Endothelial cell of umbilical vein (primary cell): Measurements from ENCODE around the gene SPTLC3. TPM values are rescaled to one million over a fixed set of nuclear protein-coding genes. Genes with fewer than 3 reads are reported as not detected.

Source experiments
- BruUV-seq: library from RNA; stranded (reverse); fragments of 400-500 nt; replicated peaks from 2 replicates; lab custom pipeline; 2021; lab: Mats Ljungman, UMichigan
- CTCF ChIA-PET: fragments of 300-600, 350-600 bp; sonication (Branson Sonifier 250); formaldehyde crosslinking; loops from one replicate; lab custom pipeline; 2021; ENCODE audit warnings: antibody characterized with exemption, inconsistent platforms; lab: Charles Lee
- POLR2A ChIA-PET: fragments of 300-600, 350-600 bp; sonication (Branson Sonifier 250); formaldehyde crosslinking; loops from one replicate; lab custom pipeline; 2021; ENCODE audit warnings: antibody characterized with exemption, inconsistent platforms; lab: Charles Lee
- DNase-seq: peaks from one replicate; pipeline ENCODE4 v3.0.0-alpha.2; 2011; ENCODE audit warnings: low read depth, low spot score
- FAIRE-seq: peaks from 2 replicates; lab custom pipeline; 2011; peaks lifted over from hg19 to GRCh38; lab: Jason Lieb, UNC
- H2AFZ ChIP-seq: 2 replicates; pipeline ENCODE4 v1.6.0; 2012; ENCODE audit warnings: low read depth, low read length, control low read depth, inconsistent platforms
- H3K27ac ChIP-seq: 2 replicates; pipeline ENCODE4 v1.5.1; 2011; ENCODE audit warnings: low read depth, mild to moderate bottlenecking, control low read depth, low read length, moderate library complexity; ENCODE audit not compliant: insufficient read depth
- H3K27me3 ChIP-seq, 2 experiments: 2 replicates each; pipeline versions ENCODE4 v1.6.0 to v1.6.1; 2011; ENCODE audit warnings: low read length in 2 of 2, mixed read lengths in 1 of 2; ENCODE audit not compliant: control insufficient read depth in 2 of 2, insufficient read depth in 2 of 2
- H3K36me3 ChIP-seq, 2 experiments: 2 replicates in 1 of 2; 3 replicates in 1 of 2; pipeline ENCODE4 v1.5.1; 2011; ENCODE audit warnings: low read length in 2 of 2, mild to moderate bottlenecking in 1 of 2, moderate library complexity in 1 of 2; ENCODE audit not compliant: control insufficient read depth in 2 of 2, insufficient read depth in 2 of 2; ENCODE audit errors: extremely low read depth in 1 of 2
- H3K4me1 ChIP-seq: 3 replicates; pipeline ENCODE4 v1.5.1; 2011; ENCODE audit warnings: mild to moderate bottlenecking, low read length; ENCODE audit not compliant: control insufficient read depth, insufficient read depth; ENCODE audit errors: extremely low read depth
- H3K4me2 ChIP-seq: 2 replicates; pipeline ENCODE4 v1.6.1; 2011; ENCODE audit warnings: low read length, control low read depth, mixed read lengths; ENCODE audit not compliant: insufficient read depth
- H3K4me3 ChIP-seq, 3 experiments: fragments of 200-600 bp in 1 of 3; sonication (generic), shearing (Covaris generic) in 1 of 3; replicated peaks in 1 of 3; 2 replicates each; pipeline ENCODE4 v1.5.1; 2011 to 2016; ENCODE audit warnings: control low read depth in 3 of 3, low read length in 3 of 3, mild to moderate bottlenecking in 2 of 3, inconsistent platforms in 1 of 3, low read depth in 1 of 3, moderate library complexity in 1 of 3; ENCODE audit not compliant: insufficient read depth in 1 of 3
- H3K79me2 ChIP-seq: 2 replicates; pipeline ENCODE4 v1.6.0; 2012; ENCODE audit warnings: low read length, inconsistent platforms; ENCODE audit not compliant: control insufficient read depth, insufficient read depth
- H3K9ac ChIP-seq: replicated peaks from 2 replicates; pipeline ENCODE3; 2011; ENCODE audit warnings: low read length, control low read depth; ENCODE audit not compliant: insufficient read depth; ENCODE audit errors: extremely low read depth
- H3K9me1 ChIP-seq: replicated peaks from 3 replicates; pipeline ENCODE4 v1.6.0; 2011; ENCODE audit warnings: mild to moderate bottlenecking, low read length; ENCODE audit not compliant: control insufficient read depth, insufficient read depth; ENCODE audit errors: extremely low read depth
- H3K9me3 ChIP-seq: replicated peaks from 2 replicates; pipeline ENCODE4 v1.5.1; 2012; ENCODE audit warnings: low read length, inconsistent platforms; ENCODE audit not compliant: control insufficient read depth, insufficient read depth
- H4K20me1 ChIP-seq: replicated peaks from 2 replicates; pipeline ENCODE3; 2011; ENCODE audit warnings: mild to moderate bottlenecking, low read length; ENCODE audit not compliant: control insufficient read depth, insufficient read depth; ENCODE audit errors: extremely low read depth
- CTCF ChIP-seq, 2 donors: IDR thresholded peaks; 1 replicate in 1 of 2; 2 replicates in 1 of 2; pipeline ENCODE4 v1.5.1; 2011; ENCODE audit warnings: low read length in 2 of 2, mild to moderate bottlenecking in 2 of 2, moderate library complexity in 2 of 2, control low read depth in 1 of 2, inconsistent platforms in 1 of 2, low read depth in 1 of 2; ENCODE audit not compliant: insufficient read depth in 1 of 2; ENCODE audit errors: extremely low read depth in 1 of 2
- EZH2 ChIP-seq: IDR thresholded peaks from 2 replicates; pipeline ENCODE4 v1.6.1; 2012; ENCODE audit warnings: borderline replicate concordance, low read depth, mild to moderate bottlenecking, moderate library complexity, low read length, inconsistent platforms; ENCODE audit not compliant: severe bottlenecking
- FOS ChIP-seq: IDR thresholded peaks from 2 replicates; pipeline ENCODE4 v1.6.1; 2011; ENCODE audit warnings: mild to moderate bottlenecking, low read length, moderate library complexity, borderline replicate concordance; ENCODE audit not compliant: insufficient read depth
- GATA2 ChIP-seq: IDR thresholded peaks from 2 replicates; pipeline ENCODE4 v1.7.0; 2011; ENCODE audit warnings: low read depth, mild to moderate bottlenecking, moderate library complexity, mixed read lengths, low read length; ENCODE audit not compliant: insufficient read length, insufficient read depth
- JUN ChIP-seq: IDR thresholded peaks from 2 replicates; pipeline ENCODE4 v1.6.1; 2011; ENCODE audit warnings: borderline replicate concordance, low read depth; ENCODE audit not compliant: insufficient read length, insufficient read depth
- MAX ChIP-seq: IDR thresholded peaks from 2 replicates; pipeline ENCODE4 v1.6.1; 2011; ENCODE audit not compliant: insufficient read depth, insufficient read length
- MYC ChIP-seq: IDR thresholded peaks from one replicate; pipeline ENCODE4 v1.6.1; 2011; ENCODE audit warnings: mild to moderate bottlenecking, low read depth, low read length
- POLR2A ChIP-seq: IDR thresholded peaks from 2 replicates; pipeline ENCODE4 v1.6.1; 2012; ENCODE audit warnings: low read depth, mild to moderate bottlenecking, control low read depth, low read length
- POLR2AphosphoS5 ChIP-seq: IDR thresholded peaks from 2 replicates; pipeline ENCODE4 v1.6.1; 2012; ENCODE audit warnings: low read depth, mild to moderate bottlenecking, control low read depth, low read length, moderate library complexity; ENCODE audit not compliant: insufficient read depth
- dilution Hi-C: fragments of 300-500 bp; cut with MboI; formaldehyde crosslinking; loops from one replicate; pipeline ENCODE4 v1.15.0; 2019; ENCODE audit warnings: low sequenced_read_pairs; ENCODE audit not compliant: extremely low pct_ligation_motif_present
- intact Hi-C: fragments of 100-400 bp; cut with micrococcal nuclease; formaldehyde crosslinking; loops from one replicate; pipeline ENCODE4 v1.10.0; 2022
- polyA plus RNA-seq, 4 experiments: library from polyadenylated mRNA; depleted of rRNA in 3 of 4; stranded (reverse) in 3 of 4; unstranded in 1 of 4; fragments of >200 nt; gene quantifications; 2 replicates each; pipeline versions ENCODE4 v1.2.1 to v1.2.3, GENCODE V29; 2011 to 2012; ENCODE audit warnings: missing spikeins in 1 of 4
- total RNA-seq: library from RNA; stranded (reverse); gene quantifications from 2 replicates; pipeline ENCODE4 v1.2.3, GENCODE V29; 2021

The SPTLC3 gene
- total and polyA plus RNA-seq, 2 donors (not counting 3 experiments of a cell fraction or from before 2014, with no cell fraction given) = 0.29 to 0.35 TPM

DNA sequence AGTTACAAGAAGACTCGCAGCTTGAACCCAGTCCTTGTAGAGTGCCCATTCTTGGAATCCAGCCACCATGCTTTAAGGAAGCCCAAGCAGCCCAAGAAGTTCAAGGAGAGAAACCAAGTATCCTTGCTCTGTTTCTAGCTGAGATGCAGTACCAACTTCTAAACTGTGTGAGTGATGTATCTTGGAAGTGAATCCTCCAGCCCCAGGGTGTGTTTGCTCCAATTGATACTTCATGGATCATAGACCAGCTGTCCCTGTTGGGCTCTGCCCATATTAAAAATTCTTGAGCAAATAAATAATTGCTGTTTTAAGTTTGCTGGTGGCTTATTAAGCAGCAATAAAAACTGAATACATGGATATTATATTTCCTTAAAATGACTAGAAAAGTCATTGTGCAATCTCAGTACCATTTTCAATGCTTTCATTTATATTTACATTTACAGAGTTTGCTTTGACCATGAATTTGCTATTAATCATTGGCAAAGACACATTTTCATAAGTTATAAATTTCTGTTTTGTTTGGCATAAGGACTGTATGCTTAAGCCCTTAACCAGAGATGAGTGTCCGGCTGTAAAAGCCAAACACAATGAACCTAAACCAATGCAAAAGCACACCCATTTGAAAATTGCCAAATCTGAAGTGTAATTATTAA lies 9.2 kb downstream of the SPTLC3 start:
- peaks cover 0 to 1% of the 10 kb centered on the region in 2 experiments for H3K27me3 ChIP-seq
- no peak overlapping the region for H2AFZ ChIP-seq
- TF ChIP-seq POLR2A (no peak), CTCF (IDR thresholded peaks at IDR 0.05; ENCODE audit: extremely low read depth in 1 of 2, insufficient read depth in 1 of 2, low read depth in 1 of 2, low read length in 2 of 2) (no peak), FOS (no peak), EZH2 (no peak), MYC (no peak), MAX (no peak), POLR2AphosphoS5 (no peak), GATA2 (no peak), JUN (no peak)
- H3K9me1 ChIP-seq = no peaks in the 10 kb centered on the region
- H3K4me2 ChIP-seq = no peak overlapping the region
- no peak for FAIRE-seq
- dilution Hi-C loops (no loop called here), intact Hi-C loops (no loop called here)
- H3K79me2 ChIP-seq = no peaks in the 10 kb centered on the region
- H4K20me1 ChIP-seq = no peaks in the 10 kb centered on the region
- POLR2A ChIA-PET = no interaction called here
- BruUV-seq = no TSS peak
- CTCF ChIA-PET = no interaction called here
- no peaks in the 10 kb centered on the region for H3K4me1 ChIP-seq
- H3K4me3 ChIP-seq = no peak overlapping the region
- no peaks in the 10 kb centered on the region for H3K9me3 ChIP-seq
- DNase-seq = no peak
- no peak overlapping the region for H3K9ac ChIP-seq
- no peaks in the 10 kb centered on the region for H3K36me3 ChIP-seq
- H3K27ac ChIP-seq = no peak overlapping the region
